ENCODE data around the gene APOC1.
"Not testable (repeated sequence)": the region's sequence is repeated elsewhere in the genome, so short reads cannot be mapped to it uniquely, and the experiment has no call there.

Gene APOC1

GRCh38 chr19:44889830-44890365, 24.5 kb upstream of the APOC1 start:
- no peak for DNase-seq (ENCODE audit: low read depth, low spot score)

DNA sequence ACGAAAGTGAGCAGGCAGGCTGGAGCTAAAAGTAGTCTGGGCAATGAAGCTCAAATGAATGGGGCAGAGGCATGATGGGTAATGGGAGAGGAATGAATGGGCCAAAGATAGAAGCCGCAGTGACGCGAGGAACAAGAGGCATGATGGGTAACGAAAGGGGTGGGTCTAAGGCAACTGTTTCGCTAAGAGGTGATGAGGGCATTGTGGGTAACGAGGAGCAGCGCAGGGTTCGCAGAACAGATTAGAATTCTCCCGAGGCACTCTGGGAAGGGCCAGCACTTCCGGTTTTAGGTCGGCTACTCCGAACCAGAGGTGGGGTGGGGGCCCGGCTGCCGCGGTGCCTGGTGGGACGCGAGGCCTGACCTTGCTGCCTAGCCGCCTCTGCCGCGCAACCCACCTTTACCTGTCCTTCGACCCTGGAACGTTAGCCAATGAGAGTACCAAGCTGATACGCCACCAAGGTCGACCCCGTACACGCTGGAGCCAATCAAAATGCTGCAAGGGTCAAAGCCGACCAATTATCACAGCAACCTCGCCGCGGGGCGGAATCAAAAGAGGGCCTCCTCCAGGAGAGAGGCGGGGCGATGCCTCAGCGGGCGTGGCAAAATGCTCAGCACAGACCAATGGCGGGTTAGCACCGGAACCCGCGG, 23.9 kb upstream of the APOC1 start:
- DNase-seq (ENCODE audit: low read depth, low spot score) = peak; percentile 100

- DNase-seq (ENCODE audit: low read depth, low spot score) = peak; percentile 31
These were observed 23.2 kb upstream of the APOC1 start, which contains the start of gene TOMM40 for GRCh38 chr19:44891016-44891882. TSS of gene TOMM40 (plus strand) at chr19:44891254. CDS start at chr19:44891416, 162 bp downstream.

DNA sequence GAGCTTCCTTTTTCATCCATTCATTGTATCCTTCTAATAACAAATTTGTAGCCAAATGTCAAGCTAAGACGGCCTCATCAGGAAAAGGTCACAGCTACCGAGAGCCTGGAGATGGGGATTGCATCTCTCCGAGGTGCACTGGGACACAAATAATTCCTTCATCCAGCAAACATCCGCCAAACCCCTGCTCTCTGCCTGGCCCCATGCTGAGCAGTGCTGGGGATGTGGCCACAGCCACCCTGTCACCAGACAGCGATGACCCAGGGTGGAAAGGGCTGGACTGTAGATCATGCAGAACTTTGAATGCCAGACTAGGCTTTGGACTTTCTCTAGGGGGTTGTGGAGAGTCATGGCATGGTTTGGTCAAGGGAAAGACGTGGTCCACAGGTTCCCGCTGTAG, 21.5 kb upstream of the APOC1 start:
- no peak for DNase-seq (ENCODE audit: low read depth, low spot score)

DNA sequence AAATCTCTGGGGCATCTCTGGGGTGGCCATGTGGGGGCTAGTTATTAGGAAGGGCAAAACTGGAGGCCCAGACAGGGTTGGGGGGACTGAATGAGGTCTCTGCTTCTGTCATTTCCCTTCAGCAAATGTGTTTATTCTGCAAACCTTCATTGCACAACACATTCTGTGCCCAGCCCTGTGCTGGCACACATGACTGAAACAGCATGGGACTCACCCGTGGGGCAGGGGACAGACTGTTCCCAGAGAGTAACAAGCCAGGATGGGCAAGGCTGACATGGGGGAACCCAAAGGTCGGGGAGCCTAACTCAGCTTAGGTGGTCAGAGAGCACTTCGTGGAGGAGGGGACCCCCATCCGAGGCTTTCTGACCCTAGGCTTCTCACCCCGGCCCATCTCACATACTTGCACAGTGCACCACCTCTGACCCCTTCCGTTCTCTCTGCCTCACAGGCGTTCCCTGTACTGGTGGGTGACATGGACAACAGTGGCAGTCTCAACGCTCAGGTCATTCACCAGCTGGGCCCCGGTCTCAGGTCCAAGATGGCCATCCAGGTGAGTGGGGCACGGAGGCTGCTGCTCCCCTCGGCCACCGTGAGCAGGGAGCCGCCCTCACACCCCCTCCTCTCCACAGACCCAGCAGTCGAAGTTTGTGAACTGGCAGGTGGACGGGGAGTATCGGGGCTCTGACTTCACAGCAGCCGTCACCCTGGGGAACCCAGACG, 20.9 kb upstream of the APOC1 start:
- no peak for DNase-seq (ENCODE audit: low read depth, low spot score)

DNA sequence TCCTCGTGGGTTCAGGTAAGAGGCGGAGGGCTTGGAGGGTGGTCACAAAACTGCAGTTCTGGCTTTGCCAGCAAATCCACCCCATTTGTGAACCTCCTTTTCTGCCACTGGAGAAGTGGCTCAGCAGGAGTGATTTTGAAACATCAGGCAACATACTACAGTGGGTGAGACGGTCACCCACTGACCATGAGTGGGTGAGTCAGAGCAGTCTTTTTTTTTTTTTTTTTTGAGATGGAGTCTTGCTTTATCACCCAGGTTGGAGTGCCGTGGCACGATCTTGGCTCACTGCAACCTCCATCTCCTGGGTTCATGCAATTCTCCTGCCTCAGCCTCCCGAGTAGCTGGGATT, 20.4 kb upstream of the APOC1 start:
- DNase-seq (ENCODE audit: low read depth, low spot score) = no peak

DNA sequence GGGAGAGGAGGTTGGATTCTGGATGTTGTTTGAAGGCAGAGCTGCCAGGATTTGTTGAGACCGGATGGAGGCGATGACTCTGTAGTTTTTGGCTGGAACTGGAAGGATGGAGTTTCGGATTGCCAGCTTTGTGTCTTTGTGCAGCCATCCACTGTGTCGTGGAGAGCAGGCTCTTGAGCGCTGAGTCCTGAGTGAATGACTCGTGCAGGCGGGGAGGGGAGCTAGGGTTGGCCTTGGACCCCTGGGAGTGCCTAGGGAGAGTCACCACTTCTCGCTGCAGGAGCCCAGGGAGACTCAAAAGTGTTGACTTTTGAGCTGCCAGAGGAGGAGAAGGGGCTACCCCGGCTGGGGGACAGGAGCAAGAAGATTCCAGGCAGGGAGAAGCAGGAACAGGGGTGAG, 19.5 kb upstream of the APOC1 start:
- DNase-seq (ENCODE audit: low read depth, low spot score) = no peak

GRCh38 chr19:44897835-44898234, 16.6 kb upstream of the APOC1 start:
- no peak for DNase-seq (ENCODE audit: low read depth, low spot score)

DNA sequence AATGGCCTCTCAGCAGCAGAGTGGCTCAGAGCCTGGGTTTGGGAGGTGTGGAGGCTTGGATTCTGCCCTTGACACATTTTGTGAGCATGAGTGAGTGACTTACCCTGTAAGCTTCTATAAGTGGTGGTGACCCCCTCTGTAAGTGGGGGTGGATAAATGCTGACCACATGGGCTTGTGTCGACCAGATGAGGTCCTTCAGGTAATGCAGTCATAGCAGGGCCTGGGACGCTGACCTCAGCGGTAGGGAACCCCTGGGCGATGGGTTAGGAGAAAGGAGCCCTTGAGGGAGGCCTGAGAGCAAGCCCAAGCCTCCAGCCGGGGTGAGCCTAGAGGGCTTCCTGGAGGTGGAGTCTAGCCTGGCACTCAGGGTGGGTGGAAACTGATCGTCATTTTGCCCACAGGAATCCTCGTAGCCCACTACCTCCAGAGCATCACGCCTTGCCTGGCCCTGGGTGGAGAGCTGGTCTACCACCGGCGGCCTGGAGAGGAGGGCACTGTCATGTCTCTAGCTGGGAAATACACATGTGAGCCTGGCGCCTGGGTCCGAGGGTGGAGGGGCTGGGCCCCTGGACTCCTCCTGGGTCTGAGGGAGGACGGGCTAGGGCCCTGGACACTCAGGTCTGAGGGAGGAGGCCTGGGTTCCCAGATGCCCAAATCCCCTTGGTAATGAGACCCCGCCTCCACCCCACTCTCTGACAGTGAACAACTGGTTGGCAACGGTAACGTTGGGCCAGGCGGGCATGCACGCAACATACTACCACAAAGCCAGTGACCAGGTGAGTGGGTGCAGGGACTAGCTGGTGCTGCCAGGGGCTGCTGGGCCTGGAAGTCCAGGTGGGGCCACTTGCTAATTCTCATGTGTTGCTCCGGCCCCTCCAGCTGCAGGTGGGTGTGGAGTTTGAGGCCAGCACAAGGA, 13.8 kb upstream of the APOC1 start:
- DNase-seq (ENCODE audit: low read depth, low spot score) = no peak

DNA sequence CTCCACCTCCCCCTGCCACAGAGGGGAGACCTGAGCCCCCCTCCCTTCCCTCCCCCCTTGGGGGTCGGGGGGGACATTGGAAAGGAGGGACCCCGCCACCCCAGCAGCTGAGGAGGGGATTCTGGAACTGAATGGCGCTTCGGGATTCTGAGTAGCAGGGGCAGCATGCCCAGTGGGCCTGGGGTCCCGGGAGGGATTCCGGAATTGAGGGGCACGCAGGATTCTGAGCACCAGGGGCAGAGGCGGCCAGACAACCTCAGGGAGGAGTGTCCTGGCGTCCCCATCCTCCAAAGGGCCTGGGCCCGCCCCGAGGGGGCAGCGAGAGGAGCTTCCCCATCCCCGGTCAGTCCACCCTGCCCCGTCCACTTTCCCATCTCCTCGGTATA, 11.2 kb upstream of the APOC1 start:
- DNase-seq (ENCODE audit: low read depth, low spot score) = no peak

DNA sequence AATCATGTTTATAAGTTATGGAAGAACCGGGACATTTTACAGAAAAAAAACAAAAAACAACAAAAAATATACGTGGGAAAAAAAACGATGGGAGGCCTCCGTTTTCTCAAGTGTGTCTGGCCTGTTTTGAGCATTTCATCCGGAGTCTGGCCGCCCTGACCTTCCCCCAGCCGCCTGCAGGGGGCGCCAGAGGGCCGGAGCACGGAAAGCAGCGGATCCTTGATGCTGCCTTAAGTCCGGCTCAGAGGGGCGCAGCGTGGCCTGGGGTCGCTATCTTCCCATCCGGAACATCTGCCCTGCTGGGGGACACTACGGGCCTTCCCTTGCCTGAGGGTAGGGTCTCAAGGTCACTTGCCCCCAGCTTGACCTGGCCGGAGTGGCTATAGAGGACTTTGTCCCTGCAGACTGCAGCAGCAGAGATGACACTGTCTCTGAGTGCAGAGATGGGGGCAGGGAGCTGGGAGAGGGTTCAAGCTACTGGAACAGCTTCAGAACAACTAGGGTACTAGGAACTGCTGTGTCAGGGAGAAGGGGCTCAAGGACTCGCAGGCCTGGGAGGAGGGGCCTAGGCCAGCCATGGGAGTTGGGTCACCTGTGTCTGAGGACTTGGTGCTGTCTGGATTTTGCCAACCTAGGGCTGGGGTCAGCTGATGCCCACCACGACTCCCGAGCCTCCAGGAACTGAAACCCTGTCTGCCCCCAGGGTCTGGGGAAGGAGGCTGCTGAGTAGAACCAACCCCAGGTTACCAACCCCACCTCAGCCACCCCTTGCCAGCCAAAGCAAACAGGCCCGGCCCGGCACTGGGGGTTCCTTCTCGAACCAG, 10.6 kb upstream of the APOC1 start:
- DNase-seq (ENCODE audit: low read depth, low spot score) = peak; percentile 81

GRCh38 chr19:44904426-44904994, 9.9 kb upstream of the APOC1 start:
- no peak for DNase-seq (ENCODE audit: low read depth, low spot score)

- peak; percentile 49 for DNase-seq (ENCODE audit: low read depth, low spot score)
These were observed 8.8 kb upstream of the APOC1 start, which contains the start of gene APOE for GRCh38 chr19:44905437-44906160. TSS of gene APOE (plus strand) at chr19:44905796. CDS start at chr19:44906625, 829 bp downstream.

DNA sequence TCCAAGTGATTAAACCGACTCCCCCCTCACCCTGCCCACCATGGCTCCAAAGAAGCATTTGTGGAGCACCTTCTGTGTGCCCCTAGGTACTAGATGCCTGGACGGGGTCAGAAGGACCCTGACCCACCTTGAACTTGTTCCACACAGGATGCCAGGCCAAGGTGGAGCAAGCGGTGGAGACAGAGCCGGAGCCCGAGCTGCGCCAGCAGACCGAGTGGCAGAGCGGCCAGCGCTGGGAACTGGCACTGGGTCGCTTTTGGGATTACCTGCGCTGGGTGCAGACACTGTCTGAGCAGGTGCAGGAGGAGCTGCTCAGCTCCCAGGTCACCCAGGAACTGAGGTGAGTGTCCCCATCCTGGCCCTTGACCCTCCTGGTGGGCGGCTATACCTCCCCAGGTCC, 6.8 kb upstream of the APOC1 start:
- no peak for DNase-seq (ENCODE audit: low read depth, low spot score)

GRCh38 chr19:44908074-44908835, 6.2 kb upstream of the APOC1 start:
- no peak for DNase-seq (ENCODE audit: low read depth, low spot score)

- no peak for DNase-seq (ENCODE audit: low read depth, low spot score)
These were observed 5.6 kb upstream of the APOC1 start for GRCh38 chr19:44908836-44909261.

- no peak for DNase-seq (ENCODE audit: low read depth, low spot score)
These were observed 4.6 kb upstream of the APOC1 start for GRCh38 chr19:44909775-44910174.

DNA sequence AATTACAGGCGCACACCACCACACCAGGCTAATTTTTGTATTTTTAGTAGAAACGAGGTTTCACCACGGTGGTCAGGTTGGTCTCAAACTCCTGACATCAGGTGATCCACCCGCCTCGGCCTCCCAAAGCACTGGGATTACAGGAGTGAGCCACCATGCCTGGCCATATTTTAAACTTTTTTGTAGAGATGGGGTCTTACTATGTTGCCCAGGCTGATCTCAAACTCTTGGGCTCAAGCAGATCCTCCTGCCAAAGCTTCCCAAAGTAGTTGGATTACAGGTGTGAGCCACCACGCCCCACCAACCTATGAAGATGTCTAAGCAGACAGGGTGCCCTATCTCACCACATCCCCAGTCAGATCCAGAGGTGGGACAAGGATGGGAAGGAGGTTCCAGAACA, 2.5 kb upstream of the APOC1 start:
- not testable (repeated sequence) for DNase-seq (ENCODE audit: low read depth, low spot score)
